HepG2 (cell line): ENCODE data around the gene SLC9C2. TPM values are rescaled to one million over a fixed set of nuclear protein-coding genes. Genes with fewer than 3 reads are reported as not detected.

Source experiments
- ATAC-seq: fragments of 200-7000 bp; cut with Tn5 transposase; 3 replicates; pipeline ENCODE4 v1.9.1; 2020; ENCODE audit warnings: mild to moderate bottlenecking, moderate library complexity
- BruUV-seq: library from RNA; stranded (reverse); fragments of 400-500 nt; replicated peaks from 2 replicates; lab custom pipeline; 2021; lab: Mats Ljungman, UMichigan
- CTCF ChIA-PET: fragments of 300-600 bp; formaldehyde crosslinking; extraction: SDS; loops from one replicate; lab custom pipeline; 2021; ENCODE audit warnings: low total read pairs, inconsistent platforms, low intra/inter-chr PET ratio; lab: Yijun Ruan, JAX
- POLR2A ChIA-PET: fragments of 350-600 bp; sonication (Branson Sonifier 250); formaldehyde crosslinking; loops from one replicate; lab custom pipeline; 2020; ENCODE audit warnings: antibody characterized with exemption, inconsistent platforms; lab: Yijun Ruan, JAX
- DNase-seq: peaks from one replicate; pipeline ENCODE4 v3.0.0-alpha.2; 2015; ENCODE audit warnings: low spot score
- FAIRE-seq: peaks from 3 replicates; lab custom pipeline; 2011; peaks lifted over from hg19 to GRCh38; lab: Jason Lieb, UNC
- H2AFZ ChIP-seq: one replicate; pipeline ENCODE4 v1.6.1; 2011; ENCODE audit warnings: low read length, inconsistent platforms
- H3K27ac ChIP-seq: fragments of 300-600 bp; 3 replicates; pipeline ENCODE4 v1.8.0; 2011; ENCODE audit warnings: mixed run types, mild to moderate bottlenecking, mixed read lengths, low read length, inconsistent platforms; ENCODE audit not compliant: insufficient read depth; ENCODE audit errors: extremely low read length
- H3K27me3 ChIP-seq, 2 experiments: fragments of 200-600 bp in 1 of 2; 2 replicates in 1 of 2; 3 replicates in 1 of 2; pipeline versions ENCODE4 v1.6.0 to v1.8.0; 2011; ENCODE audit warnings: low read length in 2 of 2, mild to moderate bottlenecking in 2 of 2, moderate library complexity in 2 of 2, inconsistent platforms in 1 of 2; ENCODE audit not compliant: insufficient read depth in 2 of 2, control insufficient read depth in 1 of 2
- H3K36me3 ChIP-seq, 2 experiments: fragments of 200-600 bp in 1 of 2; replicated peaks in 1 of 2; 2 replicates in 1 of 2; 3 replicates in 1 of 2; pipeline versions ENCODE4 v1.5.1 to v1.8.0; 2011; ENCODE audit warnings: low read length in 2 of 2, inconsistent platforms in 1 of 2; ENCODE audit not compliant: insufficient read depth in 2 of 2, control insufficient read depth in 1 of 2
- H3K4me1 ChIP-seq: 2 replicates; pipeline ENCODE4 v1.5.1; 2012; ENCODE audit warnings: low read length, inconsistent platforms; ENCODE audit not compliant: insufficient read depth
- H3K4me2 ChIP-seq: 2 replicates; pipeline ENCODE4 v1.6.0; 2011; ENCODE audit warnings: low read depth, low read length, inconsistent platforms
- H3K4me3 ChIP-seq, 3 experiments: fragments of 200-600 bp in 1 of 3; sonication (generic), shearing (Covaris generic) in 1 of 3; replicated peaks in 1 of 3; 2 replicates each; pipeline ENCODE4 v1.5.1; 2011 to 2016; ENCODE audit warnings: low read length in 3 of 3, inconsistent platforms in 2 of 3, low read depth in 2 of 3, mild to moderate bottlenecking in 2 of 3, control low read depth in 1 of 3, mixed read lengths in 1 of 3; ENCODE audit not compliant: insufficient read depth in 1 of 3
- H3K79me2 ChIP-seq: one replicate; pipeline ENCODE4 v1.6.1; 2011; ENCODE audit warnings: low read length, inconsistent platforms; ENCODE audit not compliant: insufficient read depth
- H3K9ac ChIP-seq: 2 replicates; pipeline ENCODE4 v1.6.0; 2011; ENCODE audit warnings: mild to moderate bottlenecking, low read depth, low read length, inconsistent platforms; ENCODE audit not compliant: insufficient read depth
- H3K9me3 ChIP-seq: 2 replicates; pipeline ENCODE4 v1.5.1; 2012; ENCODE audit warnings: mild to moderate bottlenecking, low read length
- H4K20me1 ChIP-seq: 2 replicates; pipeline ENCODE4 v1.6.0; 2011; ENCODE audit warnings: inconsistent platforms, mild to moderate bottlenecking, low read length, moderate library complexity; ENCODE audit not compliant: insufficient read depth
- NBN ChIP-seq: fragments of 450-650 bp; conservative IDR thresholded peaks from 2 replicates; pipeline ENCODE4 v1.6.1; 2017
- ZNF121 ChIP-seq: sonication (generic); formaldehyde crosslinking; IDR thresholded peaks from 2 replicates; pipeline ENCODE4 v1.5.0; 2020; ENCODE audit warnings: mild to moderate bottlenecking, missing genetic modification reagents
- ZNF274 ChIP-seq: sonication (generic); formaldehyde crosslinking; IDR thresholded peaks from 2 replicates; pipeline ENCODE4 v1.5.1; 2020; ENCODE audit warnings: mild to moderate bottlenecking, missing genetic modification reagents
- WGBS: methylation state at CpG from one replicate; pipeline ENCODE4 v1.1.6; 2017; ENCODE audit warnings: low lambda C conversion rate; 5-methylcytosine and 5-hydroxymethylcytosine counted together
- in situ Hi-C: cut with HindIII; loops from 2 replicates; pipeline ENCODE4 v1.10.0; 2017; ENCODE audit warnings: low pct_unique_long_range_greater_than_20kb; ENCODE audit not compliant: extremely low pct_ligation_motif_present
- intact Hi-C: fragments of 100-400 bp; cut with micrococcal nuclease; formaldehyde crosslinking; loops from one replicate; pipeline ENCODE4 v1.10.0; 2022; ENCODE audit not compliant: unreplicated experiment
- polyA plus RNA-seq, 8 experiments: library from polyadenylated mRNA; depleted of rRNA in 3 of 8; stranded (reverse) in 7 of 8; unstranded in 1 of 8; fragments of >200 nt; fragmentation: Illumina TruSeq in 4 of 8; extraction: Trizol in 4 of 8; gene quantifications; 2 replicates each; pipeline versions ENCODE4 v1.2.1 to v1.2.3, GENCODE V29; 2011 to 2016; ENCODE audit warnings: low read depth in 4 of 8, missing spikeins in 1 of 8, mixed read lengths in 1 of 8; ENCODE audit not compliant: insufficient read depth in 1 of 8
- total RNA-seq, 5 experiments: library from RNA; depleted of rRNA; stranded (reverse); fragments of >200 nt; fragmentation: Illumina TruSeq; extraction: Trizol; gene quantifications; 2 replicates each; pipeline ENCODE4 v1.2.3, GENCODE V29; 2016; ENCODE audit warnings: low read depth in 1 of 5
- TF ChIP-seq, protein P1 (sequence below): sonication (generic); formaldehyde crosslinking; IDR thresholded peaks from 2 replicates; pipeline ENCODE4 v1.4.0; 2020; ENCODE audit warnings: mild to moderate bottlenecking, missing genetic modification reagents
- TF ChIP-seq, protein P2 (sequence below): sonication (generic); formaldehyde crosslinking; IDR thresholded peaks from 2 replicates; pipeline ENCODE4 v1.4.0; 2020; ENCODE audit warnings: low read depth, missing genetic modification reagents
- TF ChIP-seq, protein P3 (sequence below): IDR thresholded peaks from 2 replicates; pipeline ENCODE4 v1.6.1; 2016
- TF ChIP-seq, protein P4 (sequence below): sonication (generic); formaldehyde crosslinking; IDR thresholded peaks from 2 replicates; pipeline ENCODE4 v1.4.0; 2020; ENCODE audit warnings: mild to moderate bottlenecking, missing genetic modification reagents
- TF ChIP-seq, protein P5 (sequence below): IDR thresholded peaks from 2 replicates; pipeline ENCODE4 v1.6.1; 2016; ENCODE audit warnings: mild to moderate bottlenecking

Gene SLC9C2
- total and polyA plus RNA-seq, 2 of the 13 experiments (the other 11 are each of a cell fraction or from before 2014, with no cell fraction given) = 0.03 TPM; not detected in 1

DNA sequence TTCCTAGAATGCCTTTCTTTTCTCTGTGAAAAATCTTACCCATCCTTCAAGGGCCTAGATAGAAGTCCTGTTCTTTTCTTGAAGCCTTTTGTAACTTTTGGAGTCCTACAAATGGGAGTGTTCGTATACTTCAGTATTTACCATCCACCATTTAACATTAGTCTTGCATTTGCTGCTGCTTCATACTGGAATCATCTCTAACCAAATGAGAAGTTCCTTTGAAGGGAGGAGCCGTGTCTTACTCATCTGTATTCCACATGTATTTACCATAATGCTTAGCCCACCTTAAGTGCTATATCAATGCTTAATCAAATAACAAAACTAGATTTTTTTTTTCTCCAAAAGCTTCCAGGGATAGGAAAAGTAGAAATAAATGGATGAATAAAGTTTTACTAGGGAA, 118.6 kb downstream of the SLC9C2 start:
- H3K27me3 ChIP-seq = no peaks in the 10 kb centered on the region
- no peak overlapping the region for H3K9ac ChIP-seq
- intact Hi-C loops = no loop called here
- no peak overlapping the region for H2AFZ ChIP-seq
- ChIA-PET CTCF (no interaction called here), POLR2A (no interaction called here)
- 96% methylated on average over 2 of the region's 2 CpGs for WGBS
- no TSS peak for BruUV-seq
- H3K36me3 ChIP-seq = peaks cover 25 to 84% of the 10 kb centered on the region in 2 experiments
- no peaks in the 10 kb centered on the region for H3K9me3 ChIP-seq
- H3K27ac ChIP-seq = no peak overlapping the region
- no peak overlapping the region for H3K4me3 ChIP-seq
- H3K4me2 ChIP-seq = no peak overlapping the region
- FAIRE-seq = no peak
- peaks cover 27% of the 10 kb centered on the region for H3K79me2 ChIP-seq
- peaks cover 33% of the 10 kb centered on the region for H3K4me1 ChIP-seq
- in situ Hi-C loops = no loop called here
- peaks cover 12% of the 10 kb centered on the region for H4K20me1 ChIP-seq
- ATAC-seq = no peak
- no peak for DNase-seq
- TF ChIP-seq, protein P1, sequence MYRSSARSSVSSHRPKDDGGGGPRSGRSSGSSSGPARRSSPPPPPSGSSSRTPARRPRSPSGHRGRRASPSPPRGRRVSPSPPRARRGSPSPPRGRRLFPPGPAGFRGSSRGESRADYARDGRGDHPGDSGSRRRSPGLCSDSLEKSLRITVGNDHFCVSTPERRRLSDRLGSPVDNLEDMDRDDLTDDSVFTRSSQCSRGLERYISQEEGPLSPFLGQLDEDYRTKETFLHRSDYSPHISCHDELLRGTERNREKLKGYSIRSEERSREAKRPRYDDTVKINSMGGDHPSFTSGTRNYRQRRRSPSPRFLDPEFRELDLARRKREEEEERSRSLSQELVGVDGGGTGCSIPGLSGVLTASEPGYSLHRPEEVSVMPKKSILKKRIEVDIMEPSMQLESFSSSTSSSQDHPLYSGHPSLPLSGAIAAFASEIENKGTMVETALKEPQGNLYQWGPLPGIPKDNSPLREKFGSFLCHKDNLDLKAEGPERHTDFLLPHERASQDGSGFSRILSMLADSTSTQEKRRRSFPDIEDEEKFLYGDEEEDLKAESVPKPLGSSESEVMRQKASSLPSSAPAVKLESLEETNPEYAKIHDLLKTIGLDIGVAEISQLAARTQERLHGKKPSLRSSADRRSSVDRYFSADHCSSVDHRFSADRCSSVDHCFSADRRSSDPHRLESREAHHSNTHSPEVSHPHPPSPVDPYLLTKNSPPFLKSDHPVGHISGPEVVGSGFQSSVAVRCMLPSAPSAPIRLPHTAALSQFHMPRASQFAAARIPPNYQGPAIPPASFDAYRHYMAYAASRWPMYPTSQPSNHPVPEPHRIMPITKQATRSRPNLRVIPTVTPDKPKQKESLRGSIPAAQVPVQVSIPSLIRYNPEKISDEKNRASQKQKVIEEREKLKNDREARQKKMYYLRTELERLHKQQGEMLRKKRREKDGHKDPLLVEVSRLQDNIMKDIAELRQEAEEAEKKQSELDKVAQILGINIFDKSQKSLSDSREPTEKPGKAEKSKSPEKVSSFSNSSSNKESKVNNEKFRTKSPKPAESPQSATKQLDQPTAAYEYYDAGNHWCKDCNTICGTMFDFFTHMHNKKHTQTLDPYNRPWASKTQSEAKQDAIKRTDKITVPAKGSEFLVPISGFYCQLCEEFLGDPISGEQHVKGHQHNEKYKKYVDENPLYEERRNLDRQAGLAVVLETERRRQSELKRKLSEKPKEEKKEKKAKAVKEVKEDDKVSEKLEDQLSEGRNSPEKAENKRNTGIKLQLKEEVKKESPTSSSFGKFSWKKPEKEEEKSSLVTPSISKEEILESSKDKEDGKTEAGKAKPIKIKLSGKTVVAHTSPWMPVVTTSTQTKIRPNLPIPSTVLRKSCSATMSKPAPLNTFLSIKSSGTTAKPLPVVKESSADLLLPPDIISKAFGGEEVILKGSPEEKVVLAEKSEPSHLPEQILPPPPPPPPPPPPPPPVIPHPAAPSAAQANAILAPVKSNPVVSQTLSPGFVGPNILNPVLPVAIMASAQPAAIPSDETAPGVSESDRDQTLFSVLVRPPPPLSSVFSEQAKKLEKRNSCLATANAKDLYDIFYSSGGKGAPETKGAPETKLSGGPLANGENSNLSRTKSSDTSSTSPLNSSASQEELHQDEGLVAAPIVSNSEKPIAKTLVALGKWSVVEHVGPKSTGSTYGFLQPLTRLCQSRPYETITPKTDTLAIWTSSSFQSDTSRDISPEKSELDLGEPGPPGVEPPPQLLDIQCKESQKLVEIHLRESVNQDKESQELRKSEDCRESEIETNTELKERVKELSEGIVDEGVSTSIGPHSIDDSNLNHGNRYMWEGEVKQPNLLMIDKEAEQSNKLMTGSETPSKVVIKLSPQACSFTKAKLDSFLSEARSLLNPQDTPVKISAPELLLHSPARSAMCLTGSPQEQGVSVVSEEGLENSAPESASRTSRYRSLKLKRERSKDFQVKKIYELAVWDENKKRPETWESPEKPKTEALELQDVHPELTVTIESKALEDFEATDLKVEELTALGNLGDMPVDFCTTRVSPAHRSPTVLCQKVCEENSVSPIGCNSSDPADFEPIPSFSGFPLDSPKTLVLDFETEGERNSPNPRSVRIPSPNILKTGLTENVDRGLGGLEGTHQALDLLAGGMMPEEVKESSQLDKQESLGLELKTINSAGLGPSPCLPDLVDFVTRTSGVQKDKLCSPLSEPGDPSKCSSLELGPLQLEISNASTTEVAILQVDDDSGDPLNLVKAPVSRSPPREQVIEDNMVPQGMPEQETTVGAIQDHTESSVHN (CRISPR knock-in tag) = no peak
- no peak for TF ChIP-seq ZNF121 (CRISPR knock-in tag)
- TF ChIP-seq, protein P2, sequence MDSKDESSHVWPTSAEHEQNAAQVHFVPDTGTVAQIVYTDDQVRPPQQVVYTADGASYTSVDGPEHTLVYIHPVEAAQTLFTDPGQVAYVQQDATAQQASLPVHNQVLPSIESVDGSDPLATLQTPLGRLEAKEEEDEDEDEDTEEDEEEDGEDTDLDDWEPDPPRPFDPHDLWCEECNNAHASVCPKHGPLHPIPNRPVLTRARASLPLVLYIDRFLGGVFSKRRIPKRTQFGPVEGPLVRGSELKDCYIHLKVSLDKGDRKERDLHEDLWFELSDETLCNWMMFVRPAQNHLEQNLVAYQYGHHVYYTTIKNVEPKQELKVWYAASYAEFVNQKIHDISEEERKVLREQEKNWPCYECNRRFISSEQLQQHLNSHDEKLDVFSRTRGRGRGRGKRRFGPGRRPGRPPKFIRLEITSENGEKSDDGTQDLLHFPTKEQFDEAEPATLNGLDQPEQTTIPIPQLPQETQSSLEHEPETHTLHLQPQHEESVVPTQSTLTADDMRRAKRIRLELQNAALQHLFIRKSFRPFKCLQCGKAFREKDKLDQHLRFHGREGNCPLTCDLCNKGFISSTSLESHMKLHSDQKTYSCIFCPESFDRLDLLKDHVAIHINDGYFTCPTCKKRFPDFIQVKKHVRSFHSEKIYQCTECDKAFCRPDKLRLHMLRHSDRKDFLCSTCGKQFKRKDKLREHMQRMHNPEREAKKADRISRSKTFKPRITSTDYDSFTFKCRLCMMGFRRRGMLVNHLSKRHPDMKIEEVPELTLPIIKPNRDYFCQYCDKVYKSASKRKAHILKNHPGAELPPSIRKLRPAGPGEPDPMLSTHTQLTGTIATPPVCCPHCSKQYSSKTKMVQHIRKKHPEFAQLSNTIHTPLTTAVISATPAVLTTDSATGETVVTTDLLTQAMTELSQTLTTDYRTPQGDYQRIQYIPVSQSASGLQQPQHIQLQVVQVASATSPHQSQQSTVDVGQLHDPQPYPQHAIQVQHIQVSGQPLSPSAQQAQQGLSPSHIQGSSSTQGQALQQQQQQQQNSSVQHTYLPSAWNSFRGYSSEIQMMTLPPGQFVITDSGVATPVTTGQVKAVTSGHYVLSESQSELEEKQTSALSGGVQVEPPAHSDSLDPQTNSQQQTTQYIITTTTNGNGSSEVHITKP (CRISPR knock-in tag) = no peak
- no peak for TF ChIP-seq ZNF274 (CRISPR knock-in tag)
- TF ChIP-seq, protein P3, sequence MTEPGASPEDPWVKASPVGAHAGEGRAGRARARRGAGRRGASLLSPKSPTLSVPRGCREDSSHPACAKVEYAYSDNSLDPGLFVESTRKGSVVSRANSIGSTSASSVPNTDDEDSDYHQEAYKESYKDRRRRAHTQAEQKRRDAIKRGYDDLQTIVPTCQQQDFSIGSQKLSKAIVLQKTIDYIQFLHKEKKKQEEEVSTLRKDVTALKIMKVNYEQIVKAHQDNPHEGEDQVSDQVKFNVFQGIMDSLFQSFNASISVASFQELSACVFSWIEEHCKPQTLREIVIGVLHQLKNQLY (CRISPR knock-in tag) = no peak
- TF ChIP-seq, protein P4, sequence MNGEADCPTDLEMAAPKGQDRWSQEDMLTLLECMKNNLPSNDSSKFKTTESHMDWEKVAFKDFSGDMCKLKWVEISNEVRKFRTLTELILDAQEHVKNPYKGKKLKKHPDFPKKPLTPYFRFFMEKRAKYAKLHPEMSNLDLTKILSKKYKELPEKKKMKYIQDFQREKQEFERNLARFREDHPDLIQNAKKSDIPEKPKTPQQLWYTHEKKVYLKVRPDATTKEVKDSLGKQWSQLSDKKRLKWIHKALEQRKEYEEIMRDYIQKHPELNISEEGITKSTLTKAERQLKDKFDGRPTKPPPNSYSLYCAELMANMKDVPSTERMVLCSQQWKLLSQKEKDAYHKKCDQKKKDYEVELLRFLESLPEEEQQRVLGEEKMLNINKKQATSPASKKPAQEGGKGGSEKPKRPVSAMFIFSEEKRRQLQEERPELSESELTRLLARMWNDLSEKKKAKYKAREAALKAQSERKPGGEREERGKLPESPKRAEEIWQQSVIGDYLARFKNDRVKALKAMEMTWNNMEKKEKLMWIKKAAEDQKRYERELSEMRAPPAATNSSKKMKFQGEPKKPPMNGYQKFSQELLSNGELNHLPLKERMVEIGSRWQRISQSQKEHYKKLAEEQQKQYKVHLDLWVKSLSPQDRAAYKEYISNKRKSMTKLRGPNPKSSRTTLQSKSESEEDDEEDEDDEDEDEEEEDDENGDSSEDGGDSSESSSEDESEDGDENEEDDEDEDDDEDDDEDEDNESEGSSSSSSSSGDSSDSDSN (CRISPR knock-in tag) = no peak
- TF ChIP-seq NBN = no peak
- TF ChIP-seq, protein P5, sequence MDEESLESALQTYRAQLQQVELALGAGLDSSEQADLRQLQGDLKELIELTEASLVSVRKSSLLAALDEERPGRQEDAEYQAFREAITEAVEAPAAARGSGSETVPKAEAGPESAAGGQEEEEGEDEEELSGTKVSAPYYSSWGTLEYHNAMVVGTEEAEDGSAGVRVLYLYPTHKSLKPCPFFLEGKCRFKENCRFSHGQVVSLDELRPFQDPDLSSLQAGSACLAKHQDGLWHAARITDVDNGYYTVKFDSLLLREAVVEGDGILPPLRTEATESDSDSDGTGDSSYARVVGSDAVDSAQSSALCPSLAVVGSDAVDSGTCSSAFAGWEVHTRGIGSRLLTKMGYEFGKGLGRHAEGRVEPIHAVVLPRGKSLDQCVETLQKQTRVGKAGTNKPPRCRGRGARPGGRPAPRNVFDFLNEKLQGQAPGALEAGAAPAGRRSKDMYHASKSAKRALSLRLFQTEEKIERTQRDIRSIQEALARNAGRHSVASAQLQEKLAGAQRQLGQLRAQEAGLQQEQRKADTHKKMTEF (CRISPR knock-in tag) = no peak
